Natural killer cell treated with Interleukin-12 subunit alpha and Interleukin-12 subunit beta and Interleukin-15 and Interleukin-18, amount 100 ng/mL, for 72 hours (primary cell): Measurements from ENCODE around the gene RIPK1. TPM values are rescaled to one million over a fixed set of nuclear protein-coding genes. Genes with fewer than 3 reads are reported as not detected.
"Not testable (repeated sequence)": the region's sequence is repeated elsewhere in the genome, so short reads cannot be mapped to it uniquely, and the experiment has no call there.

ENCODE experiments used
- ATAC-seq, 2 donors: fragments of 150-1000 bp; cut with Tn5 transposase in 1 of 2; sonication (Bioruptor Pico), chemical (Tn5 transposase) in 1 of 2; 2 replicates each; pipeline ENCODE4 v1.10.0; 2021
- DNase-seq: peaks from one replicate; pipeline ENCODE4 v3.0.0; 2022; ENCODE audit warnings: low spot score
- H3K27ac Mint-ChIP-seq, 2 donors: 1 replicate in 1 of 2; 2 replicates in 1 of 2; pipeline ENCODE4 v1.8.0; 2022; ENCODE audit warnings: mixed read lengths in 2 of 2, mild to moderate bottlenecking in 1 of 2, moderate library complexity in 1 of 2
- H3K27me3 Mint-ChIP-seq, 2 donors: 1 replicate in 1 of 2; 2 replicates in 1 of 2; pipeline ENCODE4 v1.8.0; 2022; ENCODE audit warnings: mixed read lengths in 2 of 2
- H3K36me3 Mint-ChIP-seq: one replicate; pipeline ENCODE4 v1.8.0; 2022; ENCODE audit warnings: mixed read lengths
- H3K4me1 Mint-ChIP-seq, 2 donors: 1 replicate in 1 of 2; 2 replicates in 1 of 2; pipeline ENCODE4 v1.8.0; 2022; ENCODE audit warnings: low read depth in 2 of 2, mixed read lengths in 2 of 2, mild to moderate bottlenecking in 1 of 2
- H3K4me3 Mint-ChIP-seq: one replicate; pipeline ENCODE4 v1.8.0; 2022; ENCODE audit warnings: mixed read lengths
- H3K9me3 Mint-ChIP-seq: 2 replicates; pipeline ENCODE4 v1.8.0; 2022; ENCODE audit warnings: mixed read lengths
- total RNA-seq, 2 donors: library from RNA; stranded (reverse); gene quantifications; one replicate each; pipeline ENCODE4 v1.2.3, GENCODE V29; 2022

The RIPK1 gene
- total RNA-seq, 2 donors from 2014 or later = 28.2 to 41.4 TPM

DNA sequence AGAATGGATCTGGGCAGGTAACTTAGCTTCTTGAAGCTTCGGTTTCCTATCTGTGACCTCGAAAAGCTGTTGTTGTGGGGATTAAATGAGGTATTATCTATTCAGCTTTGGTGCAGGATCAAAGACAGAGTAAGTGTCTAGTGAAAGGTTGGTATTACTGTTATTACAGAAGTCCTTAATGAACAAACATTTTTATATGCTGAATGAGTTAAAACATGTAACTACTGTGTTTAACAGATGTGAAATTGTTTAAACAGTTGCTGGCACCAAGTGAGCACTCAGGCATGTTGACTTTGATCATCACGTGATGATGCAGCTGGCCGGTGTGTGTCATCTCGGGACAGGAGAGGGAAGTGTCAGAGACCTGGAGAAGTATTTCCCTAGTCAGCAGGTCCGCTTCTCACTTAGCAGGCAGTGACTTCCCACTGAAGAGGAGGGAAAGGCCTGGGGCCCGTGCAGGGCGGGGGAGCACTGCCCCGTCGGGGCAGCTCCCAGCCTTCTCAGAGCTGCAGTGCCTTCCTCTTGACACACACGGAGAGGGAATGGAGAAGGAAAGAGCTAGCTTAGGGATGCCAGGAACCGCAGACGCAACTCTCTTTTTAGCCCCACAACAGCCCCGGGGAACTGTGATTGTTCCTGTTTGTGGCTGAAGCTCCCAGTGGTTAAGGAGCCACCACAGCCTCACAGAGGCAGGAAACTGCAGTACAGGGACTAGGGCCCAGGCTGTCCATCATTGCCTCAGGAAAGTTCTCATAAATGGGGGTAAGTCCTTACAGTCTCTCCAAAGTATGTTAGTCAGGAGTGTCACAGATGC lies 71.0 kb downstream of the RIPK1 start:
- H3K27me3 Mint-ChIP-seq = no peaks in the 10 kb centered on the region

GRCh38 chr6:3140201-3140600 lies 71.9 kb downstream of the RIPK1 start:
- no peak for DNase-seq
- no peak overlapping the region for H3K27ac Mint-ChIP-seq
- H3K27me3 Mint-ChIP-seq = no peaks in the 10 kb centered on the region
- H3K4me3 Mint-ChIP-seq = no peak overlapping the region
- peaks cover 7% of the 10 kb centered on the region for H3K36me3 Mint-ChIP-seq
- ATAC-seq = no peak
- peaks cover 0 to 12% of the 10 kb centered on the region in 2 donors for H3K4me1 Mint-ChIP-seq
- H3K9me3 Mint-ChIP-seq = no peaks in the 10 kb centered on the region

More for the DNA sequence above, 71.0 kb downstream of the RIPK1 start:
- Mint-ChIP-seq H3K4me1 (peaks cover 0 to 7% of the 10 kb centered on the region in 2 donors), H3K4me3 (no peak overlapping the region), H3K9me3 (no peaks in the 10 kb centered on the region), H3K27ac (no peak overlapping the region), H3K36me3 (peaks cover 7% of the 10 kb centered on the region)
- ATAC-seq (no peak), DNase-seq (no peak)

GRCh38 chr6:3142536-3142935 lies 74.2 kb downstream of the RIPK1 start:
- no peaks in the 10 kb centered on the region for H3K9me3 Mint-ChIP-seq
- peaks cover 7% of the 10 kb centered on the region for H3K36me3 Mint-ChIP-seq
- no peaks in the 10 kb centered on the region for H3K27me3 Mint-ChIP-seq
- H3K4me1 Mint-ChIP-seq = peaks cover 0 to 15% of the 10 kb centered on the region in 2 donors
- ATAC-seq (no peak), DNase-seq (no peak)
- H3K4me3 Mint-ChIP-seq = no peak overlapping the region
- H3K27ac Mint-ChIP-seq = no peak overlapping the region

GRCh38 chr6:3143158-3143557 lies 74.9 kb downstream of the RIPK1 start:
- H3K36me3 Mint-ChIP-seq = peaks cover 7% of the 10 kb centered on the region
- peaks cover 0 to 15% of the 10 kb centered on the region in 2 donors for H3K4me1 Mint-ChIP-seq
- H3K9me3 Mint-ChIP-seq = no peaks in the 10 kb centered on the region
- no peak overlapping the region for H3K4me3 Mint-ChIP-seq
- no peak for DNase-seq
- no peak for ATAC-seq
- H3K27me3 Mint-ChIP-seq = no peaks in the 10 kb centered on the region
- H3K27ac Mint-ChIP-seq = no peak overlapping the region

- DNase-seq (no peak), ATAC-seq (no peak)
- H3K4me3 Mint-ChIP-seq = no peak overlapping the region
- H3K4me1 Mint-ChIP-seq = peaks cover 0 to 8% of the 10 kb centered on the region in 2 donors
- H3K27ac Mint-ChIP-seq = no peak overlapping the region
- H3K36me3 Mint-ChIP-seq = no peaks in the 10 kb centered on the region
- no peaks in the 10 kb centered on the region for H3K9me3 Mint-ChIP-seq
- no peaks in the 10 kb centered on the region for H3K27me3 Mint-ChIP-seq
These were observed 76.3 kb downstream of the RIPK1 start for GRCh38 chr6:3144571-3144970.

DNA sequence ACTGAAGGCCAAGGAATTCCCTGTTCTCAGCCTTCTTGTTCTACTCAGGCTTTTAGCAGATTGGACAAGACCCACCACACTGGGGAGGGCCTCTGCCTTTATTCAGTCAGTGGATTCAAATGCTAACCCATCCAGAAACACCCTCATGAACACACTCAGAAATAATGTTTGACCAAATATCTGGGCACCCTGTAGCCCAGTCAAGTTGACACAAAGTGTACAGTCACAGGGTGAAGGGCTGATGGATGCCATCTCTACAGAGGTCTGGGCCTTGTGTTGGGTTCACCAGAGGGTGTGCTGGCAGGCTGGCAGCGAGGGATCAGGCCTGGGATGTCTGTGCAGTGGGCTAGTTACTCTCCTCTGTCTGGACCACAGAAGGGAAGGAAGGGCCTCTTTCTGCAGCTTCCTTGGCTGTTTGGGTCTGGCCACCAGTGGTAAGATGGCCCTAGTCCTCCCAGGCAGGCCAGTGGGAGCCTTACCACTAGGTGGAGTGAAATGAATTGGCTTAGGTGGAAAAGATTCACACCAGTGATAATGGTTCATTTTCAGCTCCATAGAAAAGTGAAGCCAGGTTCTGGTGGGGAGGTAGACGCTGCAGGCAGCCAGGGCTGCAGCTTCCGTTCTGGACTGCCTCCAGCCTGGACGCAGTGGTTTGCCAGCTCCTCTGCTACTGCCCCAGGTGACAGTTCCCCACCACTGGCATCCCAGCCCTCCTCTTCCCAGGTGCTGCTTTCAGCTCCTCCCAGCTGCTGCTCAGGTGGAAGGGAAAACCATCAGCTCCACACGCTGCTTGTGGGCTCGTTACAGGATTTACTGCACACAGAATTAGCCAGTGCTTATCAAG lies 79.8 kb downstream of the RIPK1 start:
- peaks cover 0 to 8% of the 10 kb centered on the region in 2 donors for H3K4me1 Mint-ChIP-seq
- DNase-seq (no peak), ATAC-seq (no peak)
- H3K9me3 Mint-ChIP-seq = no peaks in the 10 kb centered on the region
- H3K27ac Mint-ChIP-seq = no peak overlapping the region
- H3K4me3 Mint-ChIP-seq = no peak overlapping the region
- no peaks in the 10 kb centered on the region for H3K36me3 Mint-ChIP-seq
- no peaks in the 10 kb centered on the region for H3K27me3 Mint-ChIP-seq

GRCh38 chr6:3151691-3152090 lies 83.4 kb downstream of the RIPK1 start:
- DNase-seq (no peak), ATAC-seq (no peak)
- Mint-ChIP-seq H3K9me3 (no peaks in the 10 kb centered on the region), H3K27me3 (peaks cover 4 to 9% of the 10 kb centered on the region in 2 donors), H3K4me3 (no peak overlapping the region), H3K36me3 (no peaks in the 10 kb centered on the region), H3K4me1 (peaks cover 5 to 6% of the 10 kb centered on the region in 2 donors), H3K27ac (no peak overlapping the region)

- Mint-ChIP-seq H3K27ac (no peak overlapping the region), H3K4me3 (no peak overlapping the region), H3K27me3 (peaks cover 4 to 9% of the 10 kb centered on the region in 2 donors), H3K36me3 (no peaks in the 10 kb centered on the region), H3K9me3 (no peaks in the 10 kb centered on the region), H3K4me1 (peaks cover 5 to 7% of the 10 kb centered on the region in 2 donors)
- no peak for DNase-seq
- no peak for ATAC-seq
These were observed 84.4 kb downstream of the RIPK1 start for GRCh38 chr6:3152689-3153088.

GRCh38 chr6:3155416-3155815 lies 87.1 kb downstream of the RIPK1 start:
- DNase-seq, H3K27ac Mint-ChIP-seq, ATAC-seq, H3K36me3 Mint-ChIP-seq, H3K9me3 Mint-ChIP-seq: not testable (repeated sequence)
- Mint-ChIP-seq H3K4me1 (peaks cover 10 to 11% of the 10 kb centered on the region in 2 donors), H3K27me3 (peaks cover 11 to 18% of the 10 kb centered on the region in 2 donors), H3K4me3 (peak overlapping the region; percentile 10)

- ATAC-seq, DNase-seq, H3K9me3 Mint-ChIP-seq, H3K36me3 Mint-ChIP-seq: not testable (repeated sequence)
- Mint-ChIP-seq H3K4me3 (peak overlapping the region; percentile 85), H3K27ac (peak overlapping the region in 1 of 2 donors; percentile 35), H3K4me1 (peaks cover 10 to 14% of the 10 kb centered on the region in 2 donors), H3K27me3 (peaks cover 13 to 18% of the 10 kb centered on the region in 2 donors)
These were observed 88.2 kb downstream of the RIPK1 start for GRCh38 chr6:3156184-3157130.

- H3K4me3 Mint-ChIP-seq = peak within 1 kb of the TSS; percentile 85
- ATAC-seq = peak; percentile 91 to 95
- H3K4me1 Mint-ChIP-seq = peaks cover 15 to 17% of the 10 kb centered on the region in 2 donors
These were observed 89.0 kb downstream of the RIPK1 start, which contains the start of gene TUBB2A for GRCh38 chr6:3157131-3157933. TSS of gene TUBB2A (minus strand) at chr6:3157544. CDS start at chr6:3157463, 81 bp downstream.

More at GRCh38 chr6:3157131-3157933, 89.0 kb downstream of the RIPK1 start, which contains the start of gene TUBB2A:
- peak within 1 kb of the TSS in 1 of 2 donors; percentile 35 for H3K27ac Mint-ChIP-seq
- H3K9me3 Mint-ChIP-seq = peaks cover 3% of the 10 kb centered on the region
- no peaks in the 10 kb centered on the region for H3K36me3 Mint-ChIP-seq
- peak; percentile 87 for DNase-seq
- peaks cover 13 to 18% of the 10 kb centered on the region in 2 donors for H3K27me3 Mint-ChIP-seq
